Transverse colon (tissue), 4 donors: ENCODE measurements around the gene TMSB4X. TPM values are rescaled to one million over a fixed set of nuclear protein-coding genes. Genes with fewer than 3 reads are reported as not detected.
A peak's percentile ranks its signal among the peaks of the same experiment; 100 is the strongest.

ENCODE experiments used
- DNase-seq: peaks from one replicate; pipeline ENCODE4 v3.0.0-alpha.2; 2019
- H3K27ac ChIP-seq, 4 donors: fragments of 200-600 bp; sonication (generic); 2 replicates each; pipeline ENCODE4 v1.5.1; 2016 to 2018; ENCODE audit warnings: inconsistent platforms in 4 of 4
- H3K27me3 ChIP-seq: fragments of 200-600 bp; sonication (generic); 2 replicates; pipeline ENCODE4 v1.5.1; 2017; ENCODE audit warnings: inconsistent platforms
- H3K36me3 ChIP-seq, 4 donors: fragments of 200-600 bp; sonication (generic); 2 replicates each; pipeline ENCODE4 v1.5.1; 2017 to 2019; ENCODE audit warnings: inconsistent platforms in 4 of 4
- H3K4me1 ChIP-seq, 4 donors: fragments of 200-600 bp; sonication (generic); 2 replicates each; pipeline ENCODE4 v1.5.1; 2017 to 2020; ENCODE audit warnings: inconsistent platforms in 4 of 4
- H3K4me3 ChIP-seq, 4 donors: fragments of 200-600 bp; sonication (generic); 1 replicate in 1 of 4; 2 replicates in 3 of 4; pipeline versions ENCODE4 v1.5.1 to v1.6.1; 2017 to 2019; ENCODE audit warnings: inconsistent platforms in 4 of 4
- H3K9me3 ChIP-seq, 2 donors: fragments of 200-600 bp; sonication (generic); 2 replicates each; pipeline ENCODE4 v1.5.1; 2017 to 2019; ENCODE audit warnings: inconsistent platforms in 2 of 2
- EP300 ChIP-seq: sonication (generic); formaldehyde crosslinking; IDR thresholded peaks from one replicate; pipeline ENCODE4 v1.6.1; 2017; ENCODE audit warnings: antibody characterized with exemption, low read depth
- POLR2A ChIP-seq: fragments of 450-650 bp; IDR thresholded peaks from one replicate; pipeline ENCODE4 v1.6.1; 2016; ENCODE audit warnings: antibody characterized with exemption, mild to moderate bottlenecking, moderate library complexity
- POLR2AphosphoS5 ChIP-seq, 3 donors: sonication (generic); formaldehyde crosslinking; IDR thresholded peaks; one replicate each; pipeline ENCODE4 v1.6.1; 2016; ENCODE audit warnings: antibody characterized with exemption in 3 of 3
- WGBS, 2 donors: methylation state at CpG; one replicate each; pipeline ENCODE4 v1.1.5; 2018; ENCODE audit warnings: low coverage in 1 of 2; 5-methylcytosine and 5-hydroxymethylcytosine counted together
- in situ Hi-C, 4 donors: fragments of 200-750 bp; cut with MboI; loops; one replicate each; pipeline versions ENCODE4 v1.15.0 to v1.15.1; 2017; ENCODE audit warnings: low sequenced_read_pairs in 3 of 4, low pct_ligation_motif_present in 1 of 4, low pct_unique_long_range_greater_than_20kb in 1 of 4
- intact Hi-C: fragments of 100-400 bp; cut with DNase I; formaldehyde crosslinking; loops from one replicate; pipeline ENCODE4 v1.15.1; 2023; ENCODE audit warnings: low total_unique reads
- total RNA-seq, 4 donors: library from RNA; depleted of rRNA; stranded (reverse); fragments of >200 nt; gene quantifications; one replicate each; pipeline ENCODE4 v1.1.0, GENCODE V29; 2016
- TF ChIP-seq, protein P1 (sequence below), 5 experiments: fragments of 200-600 bp in 3 of 5; fragments of 450-650 bp in 2 of 5; sonication (generic) in 3 of 5; IDR thresholded peaks; 1 replicate in 2 of 5; 2 replicates in 3 of 5; pipeline ENCODE4 v1.5.1; 2016 to 2017; ENCODE audit warnings: antibody characterized with exemption in 5 of 5, inconsistent platforms in 3 of 5, mild to moderate bottlenecking in 2 of 5, moderate library complexity in 1 of 5

The TMSB4X gene
- total RNA-seq, 4 donors from 2014 or later: 680 to 4,578 (median 2,996) TPM

DNA sequence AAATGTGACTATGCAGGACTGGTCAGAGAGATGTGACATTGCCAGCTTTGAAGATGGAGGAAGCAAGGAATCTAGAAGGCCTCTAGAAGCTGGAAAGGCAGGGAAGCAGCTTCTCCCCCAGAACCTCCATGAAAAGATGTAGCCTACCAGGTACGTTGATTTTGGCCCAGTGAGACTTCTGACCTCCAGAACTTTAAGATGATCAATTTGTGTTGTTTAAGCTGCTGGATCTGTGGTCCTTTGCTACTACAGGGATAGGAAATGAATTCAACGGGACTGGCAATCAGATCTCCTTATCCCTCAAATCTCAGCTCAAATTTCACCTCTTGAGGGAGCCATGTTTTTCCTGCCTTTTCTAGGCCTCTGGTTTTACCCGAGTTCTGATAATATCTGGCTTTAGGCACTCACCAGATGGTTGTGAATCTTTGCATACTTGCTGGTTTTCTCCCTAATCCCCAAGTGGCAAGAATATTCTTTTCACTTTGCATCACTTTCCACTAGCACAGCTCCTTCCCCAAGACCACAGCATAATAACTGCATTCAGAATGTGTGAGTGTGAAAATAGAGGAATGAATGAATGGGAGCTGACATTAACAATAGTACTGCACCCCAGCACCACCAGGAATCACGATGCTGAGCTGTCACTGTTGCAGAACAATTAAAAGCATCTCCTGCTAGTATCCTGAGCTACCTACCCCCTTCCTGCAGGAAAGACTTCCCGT is 25.5 kb upstream of the TMSB4X start:
- Histone ChIP-seq H3K27me3 (no peaks in the 10 kb centered on the region), H3K4me1 (peaks cover 0 to 25% (median 17%) of the 10 kb centered on the region in 4 donors), H3K4me3 (no peak overlapping the region), H3K36me3 (no peaks in the 10 kb centered on the region), H3K27ac (peak overlapping the region; percentile 70 to 83 (median 82)), H3K9me3 (no peaks in the 10 kb centered on the region)
- in situ Hi-C loops (no loop called here), intact Hi-C loops (no loop called here)
- TF ChIP-seq POLR2AphosphoS5 (IDR thresholded peaks at IDR 0.05) (no peak), EP300 (no peak), POLR2A (no peak)
- TF ChIP-seq, protein P1, sequence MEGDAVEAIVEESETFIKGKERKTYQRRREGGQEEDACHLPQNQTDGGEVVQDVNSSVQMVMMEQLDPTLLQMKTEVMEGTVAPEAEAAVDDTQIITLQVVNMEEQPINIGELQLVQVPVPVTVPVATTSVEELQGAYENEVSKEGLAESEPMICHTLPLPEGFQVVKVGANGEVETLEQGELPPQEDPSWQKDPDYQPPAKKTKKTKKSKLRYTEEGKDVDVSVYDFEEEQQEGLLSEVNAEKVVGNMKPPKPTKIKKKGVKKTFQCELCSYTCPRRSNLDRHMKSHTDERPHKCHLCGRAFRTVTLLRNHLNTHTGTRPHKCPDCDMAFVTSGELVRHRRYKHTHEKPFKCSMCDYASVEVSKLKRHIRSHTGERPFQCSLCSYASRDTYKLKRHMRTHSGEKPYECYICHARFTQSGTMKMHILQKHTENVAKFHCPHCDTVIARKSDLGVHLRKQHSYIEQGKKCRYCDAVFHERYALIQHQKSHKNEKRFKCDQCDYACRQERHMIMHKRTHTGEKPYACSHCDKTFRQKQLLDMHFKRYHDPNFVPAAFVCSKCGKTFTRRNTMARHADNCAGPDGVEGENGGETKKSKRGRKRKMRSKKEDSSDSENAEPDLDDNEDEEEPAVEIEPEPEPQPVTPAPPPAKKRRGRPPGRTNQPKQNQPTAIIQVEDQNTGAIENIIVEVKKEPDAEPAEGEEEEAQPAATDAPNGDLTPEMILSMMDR (IDR thresholded peaks at IDR 0.05): no peak
- DNase-seq: no peak
- 0 to 41% methylated on average over 1 to 5 of the region's 5 CpGs for WGBS, 2 donors

DNA sequence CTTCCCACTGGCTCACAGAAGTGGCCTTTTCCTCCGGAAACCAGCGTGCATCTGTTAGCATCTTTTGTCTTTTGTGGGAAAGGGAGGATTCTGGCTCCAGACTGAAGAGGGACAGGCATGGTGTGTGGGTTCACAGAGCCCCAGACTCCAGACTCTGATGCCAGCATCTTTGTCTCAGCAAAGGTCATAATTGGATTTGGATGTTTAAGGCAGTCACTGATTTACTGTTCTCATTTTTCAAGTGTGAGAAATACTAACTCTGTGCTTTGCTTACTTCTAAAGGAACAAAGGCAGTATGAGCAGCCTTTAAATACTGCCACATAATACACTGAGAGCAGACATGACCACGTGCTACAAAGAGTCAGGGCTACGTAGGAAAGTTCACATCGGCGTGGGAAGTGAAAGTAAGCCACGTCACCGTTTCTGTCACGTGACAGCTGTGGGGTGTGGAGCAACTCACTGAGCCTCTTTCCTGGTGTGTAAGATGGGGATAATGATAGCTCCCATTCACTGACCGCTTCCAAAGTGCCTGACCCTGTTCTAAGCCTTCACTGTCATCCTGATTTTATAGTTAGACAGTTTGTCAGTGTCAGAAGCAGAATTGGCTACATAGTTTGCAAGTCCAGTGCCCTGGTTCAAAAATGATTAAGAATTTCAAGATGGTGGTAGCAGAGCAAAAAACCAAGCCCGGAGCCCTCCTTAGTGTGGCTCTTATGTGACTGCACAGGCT is 24.8 kb upstream of the TMSB4X start:
- WGBS, 2 donors: 28% methylated on average over 11 of the region's 11 CpGs; no CpG with 5 or more reads in 1 of the 2 donors
- Histone ChIP-seq H3K36me3 (no peaks in the 10 kb centered on the region), H3K27me3 (no peaks in the 10 kb centered on the region), H3K9me3 (no peaks in the 10 kb centered on the region), H3K4me3 (peak overlapping the region in 1 of 4 donors; percentile 16), H3K27ac (peak overlapping the region; percentile 70 to 83 (median 82)), H3K4me1 (peaks cover 0 to 25% (median 17%) of the 10 kb centered on the region in 4 donors)
- peak; percentile 89 for DNase-seq
- TF ChIP-seq EP300 (no peak), POLR2AphosphoS5 (IDR thresholded peaks at IDR 0.05) (peak; percentile 51 to 68 (median 53)), POLR2A (peak; percentile 43)
- TF ChIP-seq, protein P1 (IDR thresholded peaks at IDR 0.05): no peak
- intact Hi-C loops (no loop called here), in situ Hi-C loops (loop anchor here (10.0 to 25.0 kb wide), 3 partner anchors 535 to 712 kb away; partner anchors contain the start of gene TCEANC (in 2 of the 4))

DNA sequence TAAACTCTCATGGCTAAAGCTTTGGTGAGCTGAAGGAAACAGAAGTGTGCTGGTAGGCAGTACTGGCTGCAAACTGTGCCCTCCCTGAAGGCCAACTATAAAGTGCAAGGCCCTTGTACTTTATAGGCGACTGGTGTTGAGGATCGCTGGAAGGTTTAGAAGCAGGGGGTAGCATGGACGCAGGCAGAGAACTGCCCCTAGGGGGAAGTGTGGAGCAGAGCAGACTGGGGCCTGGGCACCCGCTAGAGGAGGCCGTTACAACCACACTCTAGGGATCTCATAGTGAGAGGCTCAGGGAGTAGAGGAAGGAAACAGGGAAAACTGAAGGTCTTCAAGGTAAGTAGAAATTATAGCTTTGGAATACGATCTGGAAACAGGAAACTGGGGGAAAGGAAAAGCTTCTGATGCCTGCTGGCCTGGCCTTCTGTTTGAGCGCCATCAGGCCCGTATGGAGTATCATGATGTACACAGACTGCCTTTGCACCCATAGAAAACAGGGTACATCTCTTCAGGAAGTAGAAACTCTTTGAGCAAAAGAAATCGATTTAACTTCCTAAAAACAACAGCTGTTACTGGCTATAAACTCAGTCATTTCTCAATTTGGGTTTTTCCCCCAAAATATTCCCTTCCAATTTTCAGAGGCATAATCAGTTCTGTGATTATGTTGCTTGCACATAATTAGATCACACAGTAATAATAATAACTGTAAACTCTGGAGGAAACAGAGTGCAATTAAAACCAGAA is 23.9 kb upstream of the TMSB4X start:
- DNase-seq: peak; percentile 63
- Histone ChIP-seq H3K27me3 (no peaks in the 10 kb centered on the region), H3K4me3 (peak overlapping the region in 1 of 4 donors; percentile 16), H3K27ac (peak overlapping the region; percentile 70 to 83 (median 82)), H3K36me3 (no peaks in the 10 kb centered on the region), H3K4me1 (peaks cover 5 to 26% (median 19%) of the 10 kb centered on the region in 4 donors), H3K9me3 (no peaks in the 10 kb centered on the region)
- TF ChIP-seq POLR2A (no peak), POLR2AphosphoS5 (IDR thresholded peaks at IDR 0.05) (peak in 1 of 3 donors; percentile 18), EP300 (no peak)
- TF ChIP-seq, protein P1 (IDR thresholded peaks at IDR 0.05): peak in 4 of 5 experiments; percentile 18 to 31 (median 22)
- intact Hi-C loops (no loop called here), in situ Hi-C loops (loop anchor here (10.0 to 25.0 kb wide), 3 partner anchors 534 to 711 kb away; partner anchors contain the start of gene TCEANC (in 2 of the 4))
- WGBS, 2 donors: 50 to 81% methylated on average over 2 to 9 of the region's 9 CpGs
